Suprapubic skin (tissue), 4 donors: ENCODE results near the gene HDDC3.

Experiments
- CTCF ChIP-seq, 2 donors: fragments of 200-600 bp in 1 of 2; fragments of 450-650 bp in 1 of 2; sonication (generic) in 1 of 2; IDR thresholded peaks; one replicate each; pipeline ENCODE4 v1.5.1; 2016 to 2019; ENCODE audit warnings: antibody characterized with exemption in 2 of 2, mild to moderate bottlenecking in 1 of 2, moderate library complexity in 1 of 2
- EP300 ChIP-seq: sonication (generic); formaldehyde crosslinking; IDR thresholded peaks from one replicate; pipeline ENCODE4 v1.6.1; 2017; ENCODE audit warnings: antibody characterized with exemption
- POLR2A ChIP-seq, 2 donors: fragments of 450-650 bp; IDR thresholded peaks; one replicate each; pipeline ENCODE4 v1.6.1; 2017; ENCODE audit warnings: antibody characterized with exemption in 2 of 2, mild to moderate bottlenecking in 2 of 2, moderate library complexity in 2 of 2
- POLR2AphosphoS5 ChIP-seq, 3 donors: sonication (generic); formaldehyde crosslinking; IDR thresholded peaks; one replicate each; pipeline ENCODE4 v1.6.1; 2017; ENCODE audit warnings: antibody characterized with exemption in 3 of 3

- TF ChIP-seq CTCF (IDR thresholded peaks at IDR 0.05), result no peak
- no peak for TF ChIP-seq POLR2AphosphoS5 (IDR thresholded peaks at IDR 0.05)
- no peak for TF ChIP-seq POLR2A (IDR thresholded peaks at IDR 0.05)
- TF ChIP-seq EP300, result no peak
Observed at GRCh38 chr15:90957031-90957790, 24.9 kb upstream of the HDDC3 start.
